GM06990 (cell line): Measurements from ENCODE around the gene LMBR1.

Experiments used
- DNase-seq: peaks from one replicate; pipeline ENCODE4 v3.0.0-alpha.2; 2011; ENCODE audit not compliant: insufficient read length; ENCODE audit errors: extremely low read depth
- H3K27me3 ChIP-seq: replicated peaks from 2 replicates; pipeline ENCODE4 v1.6.0; 2011; ENCODE audit warnings: low read length; ENCODE audit not compliant: control insufficient read depth, insufficient read depth
- H3K36me3 ChIP-seq: 2 replicates; pipeline ENCODE4 v1.5.1; 2011; ENCODE audit warnings: low read length; ENCODE audit not compliant: control insufficient read depth, insufficient read depth
- H3K4me3 ChIP-seq: replicated peaks from 2 replicates; pipeline ENCODE4 v1.5.1; 2011; ENCODE audit warnings: low read depth, mild to moderate bottlenecking, control low read depth, low read length
- CTCF ChIP-seq: IDR thresholded peaks from 2 replicates; pipeline ENCODE4 v1.5.1; 2011; ENCODE audit warnings: low read length, control low read depth, mild to moderate bottlenecking, inconsistent platforms; ENCODE audit not compliant: insufficient read depth, poor library complexity, severe bottlenecking

Gene LMBR1

GRCh38 chr7:156764766-156765165, 128.2 kb downstream of the LMBR1 start:
- TF ChIP-seq CTCF: no peak
- H3K4me3 ChIP-seq: no peak overlapping the region
- DNase-seq: no peak
- H3K27me3 ChIP-seq: no peaks in the 10 kb centered on the region
- peaks cover 6% of the 10 kb centered on the region for H3K36me3 ChIP-seq

GRCh38 chr7:156764016-156764669, 128.8 kb downstream of the LMBR1 start:
- TF ChIP-seq CTCF: no peak
- Histone ChIP-seq H3K4me3 (no peak overlapping the region), H3K36me3 (peaks cover 6% of the 10 kb centered on the region), H3K27me3 (no peaks in the 10 kb centered on the region)
- no peak for DNase-seq

GRCh38 chr7:156759579-156760202, 133.3 kb downstream of the LMBR1 start:
- Histone ChIP-seq H3K4me3 (no peak overlapping the region), H3K36me3 (peaks cover 3% of the 10 kb centered on the region), H3K27me3 (no peaks in the 10 kb centered on the region)
- TF ChIP-seq CTCF: no peak
- no peak for DNase-seq

- no peak for TF ChIP-seq CTCF
- H3K36me3 ChIP-seq: peaks cover 3% of the 10 kb centered on the region
- no peak overlapping the region for H3K4me3 ChIP-seq
- H3K27me3 ChIP-seq: no peaks in the 10 kb centered on the region
- no peak for DNase-seq
Measured at GRCh38 chr7:156759143-156759542, 133.8 kb downstream of the LMBR1 start.

GRCh38 chr7:156754201-156754600, 138.8 kb downstream of the LMBR1 start:
- no peak overlapping the region for H3K4me3 ChIP-seq
- no peaks in the 10 kb centered on the region for H3K36me3 ChIP-seq
- DNase-seq: no peak
- no peaks in the 10 kb centered on the region for H3K27me3 ChIP-seq
- TF ChIP-seq CTCF: no peak
